HepG2 (cell line): Measurements from ENCODE around the gene CLCNKA. TPM values are rescaled to one million over a fixed set of nuclear protein-coding genes. Genes with fewer than 3 reads are reported as not detected.

Source experiments
- AHR ChIP-seq: IDR thresholded peaks from 2 replicates; pipeline ENCODE4 v1.6.1; 2018; ENCODE audit warnings: missing genetic modification reagents, missing compliant biosample characterization
- BCL6 ChIP-seq: IDR thresholded peaks from 2 replicates; pipeline ENCODE4 v1.6.1; 2016; ENCODE audit warnings: missing genetic modification reagents, missing compliant biosample characterization
- CBX5 ChIP-seq: sonication (generic); formaldehyde crosslinking; IDR thresholded peaks from 2 replicates; pipeline ENCODE4 v1.4.0; 2020; ENCODE audit warnings: missing genetic modification reagents, borderline replicate concordance
- CHD4 ChIP-seq: fragments of 200-600 bp; sonication (generic); IDR thresholded peaks from 2 replicates; pipeline ENCODE4 v1.7.0; 2017; ENCODE audit warnings: mild to moderate bottlenecking, low read length, borderline replicate concordance
- ERF ChIP-seq: IDR thresholded peaks from 2 replicates; pipeline ENCODE4 v1.6.1; 2018; ENCODE audit warnings: missing biosample characterization, missing genetic modification reagents
- FOXA3 ChIP-seq: IDR thresholded peaks from 2 replicates; pipeline ENCODE4 v1.6.1; 2016; ENCODE audit warnings: missing genetic modification reagents, missing compliant biosample characterization
- FOXO1 ChIP-seq: sonication (generic); formaldehyde crosslinking; IDR thresholded peaks from 2 replicates; pipeline ENCODE4 v1.4.0; 2020; ENCODE audit warnings: missing genetic modification reagents
- HIC2 ChIP-seq: sonication (generic); formaldehyde crosslinking; IDR thresholded peaks from 2 replicates; pipeline ENCODE4 v1.9.0; 2022; ENCODE audit warnings: low read depth, missing genetic modification reagents
- HOMEZ ChIP-seq: IDR thresholded peaks from 2 replicates; pipeline ENCODE4 v1.6.1; 2016; ENCODE audit warnings: low read depth
- IRX3 ChIP-seq: sonication (generic); formaldehyde crosslinking; IDR thresholded peaks from 2 replicates; pipeline ENCODE4 v1.8.1; 2023; ENCODE audit warnings: mild to moderate bottlenecking, low read depth, missing genetic modification reagents, borderline replicate concordance
- KDM2A ChIP-seq: sonication (generic); formaldehyde crosslinking; IDR thresholded peaks from 2 replicates; pipeline ENCODE4 v1.4.0; 2020; ENCODE audit warnings: low read depth, missing genetic modification reagents, borderline replicate concordance
- KDM5A ChIP-seq: fragments of 200-600 bp; sonication (generic); IDR thresholded peaks from 2 replicates; pipeline ENCODE4 v1.7.0; 2018; ENCODE audit warnings: antibody characterized with exemption, mild to moderate bottlenecking, low read length, borderline replicate concordance
- LBX2 ChIP-seq: sonication (generic); formaldehyde crosslinking; IDR thresholded peaks from 2 replicates; pipeline ENCODE4 v1.5.0; 2020; ENCODE audit warnings: missing genetic modification reagents, mild to moderate bottlenecking, borderline replicate concordance
- MAFK ChIP-seq, 2 experiments: IDR thresholded peaks in 1 of 2; conservative IDR thresholded peaks in 1 of 2; 2 replicates each; pipeline ENCODE4 v1.6.1; 2011; ENCODE audit warnings: improper control_type of control experiment in 2 of 2, low read length in 2 of 2
- MXD1 ChIP-seq: sonication (generic); formaldehyde crosslinking; IDR thresholded peaks from 2 replicates; pipeline ENCODE4 v1.4.0; 2020; ENCODE audit warnings: mild to moderate bottlenecking, missing genetic modification reagents
- NFYB ChIP-seq: sonication (generic); formaldehyde crosslinking; IDR thresholded peaks from 2 replicates; pipeline ENCODE4 v1.4.0; 2020; ENCODE audit warnings: missing genetic modification reagents
- NFYC ChIP-seq: IDR thresholded peaks from 2 replicates; pipeline ENCODE4 v1.6.1; 2016; ENCODE audit warnings: missing genetic modification reagents, missing compliant biosample characterization
- SAP130 ChIP-seq: IDR thresholded peaks from 2 replicates; pipeline ENCODE4 v1.6.1; 2016; ENCODE audit warnings: low read depth
- SMARCC2 ChIP-seq: fragments of 450-650 bp; IDR thresholded peaks from 2 replicates; pipeline ENCODE4 v1.6.1; 2017; ENCODE audit warnings: antibody characterized with exemption, mild to moderate bottlenecking
- SUZ12 ChIP-seq: fragments of 150-350 bp; IDR thresholded peaks from 2 replicates; pipeline ENCODE4 v1.6.1; 2014; ENCODE audit warnings: low read depth, low read length
- TCF7 ChIP-seq: sonication (generic); IDR thresholded peaks from 2 replicates; pipeline ENCODE4 v1.6.1; 2016; ENCODE audit warnings: antibody characterized with exemption, low read depth
- TGIF2 ChIP-seq: IDR thresholded peaks from 2 replicates; pipeline ENCODE4 v1.6.1; 2016; ENCODE audit warnings: control low read depth, missing compliant biosample characterization
- YEATS4 ChIP-seq: sonication (generic); formaldehyde crosslinking; IDR thresholded peaks from 2 replicates; pipeline ENCODE4 v1.4.0; 2020; ENCODE audit warnings: missing genetic modification reagents, borderline replicate concordance
- ZFP36L1 ChIP-seq: sonication (generic); formaldehyde crosslinking; IDR thresholded peaks from 2 replicates; pipeline ENCODE4 v1.8.0; 2022; ENCODE audit warnings: mild to moderate bottlenecking, missing genetic modification reagents, moderate library complexity
- ZNF296 ChIP-seq: sonication (generic); formaldehyde crosslinking; conservative IDR thresholded peaks from 2 replicates; pipeline ENCODE4 v1.5.0; 2020; ENCODE audit warnings: mild to moderate bottlenecking, missing genetic modification reagents
- ZNF468 ChIP-seq: sonication (generic); formaldehyde crosslinking; IDR thresholded peaks from 2 replicates; pipeline ENCODE4 v1.8.0; 2022; ENCODE audit warnings: mild to moderate bottlenecking, moderate library complexity, missing genetic modification reagents
- ZNF652 ChIP-seq: IDR thresholded peaks from 2 replicates; pipeline ENCODE4 v1.6.1; 2016; ENCODE audit warnings: low read depth, borderline replicate concordance
- ZNF777 ChIP-seq: sonication (generic); formaldehyde crosslinking; IDR thresholded peaks from 2 replicates; pipeline ENCODE4 v1.4.0; 2020; ENCODE audit warnings: missing genetic modification reagents
- polyA plus RNA-seq, 8 experiments: library from polyadenylated mRNA; depleted of rRNA in 3 of 8; stranded (reverse) in 7 of 8; unstranded in 1 of 8; fragments of >200 nt; fragmentation: Illumina TruSeq in 4 of 8; extraction: Trizol in 4 of 8; gene quantifications; 2 replicates each; pipeline versions ENCODE4 v1.2.1 to v1.2.3, GENCODE V29; 2011 to 2016; ENCODE audit warnings: low read depth in 4 of 8, missing spikeins in 1 of 8, mixed read lengths in 1 of 8; ENCODE audit not compliant: insufficient read depth in 1 of 8
- total RNA-seq, 5 experiments: library from RNA; depleted of rRNA; stranded (reverse); fragments of >200 nt; fragmentation: Illumina TruSeq; extraction: Trizol; gene quantifications; 2 replicates each; pipeline ENCODE4 v1.2.3, GENCODE V29; 2016; ENCODE audit warnings: low read depth in 1 of 5

Gene CLCNKA
- total and polyA plus RNA-seq, 2 of the 13 experiments (the other 11 are each of a cell fraction or from before 2014, with no cell fraction given): 0.03 TPM; not detected in 1

- TF ChIP-seq AHR (CRISPR knock-in tag) (0 out of 2 replicates have a peak, but pooled peaks have one; percentile 50), FOXA3 (CRISPR knock-in tag) (peak; percentile 31; the same call in 1 of the 2 replicates), IRX3 (CRISPR knock-in tag) (no peak), SAP130 (CRISPR knock-in tag) (peak; percentile 18; the same call in 1 of the 2 replicates), ZNF296 (no peak), SUZ12 (no peak), MXD1 (CRISPR knock-in tag) (no peak), CHD4 (no peak), ERF (no peak), ZFP36L1 (no peak), KDM5A (no peak), FOXO1 (CRISPR knock-in tag) (peak; percentile 46), NFYC (CRISPR knock-in tag) (no peak), BCL6 (0 out of 2 replicates have a peak, but pooled peaks have one; percentile 39), CBX5 (CRISPR knock-in tag) (0 out of 2 replicates have a peak, but pooled peaks have one; percentile 28), LBX2 (CRISPR knock-in tag) (no peak), TGIF2 (peak; percentile 61; the same call in 1 of the 2 replicates), SMARCC2 (no peak), ZNF777 (CRISPR knock-in tag) (0 out of 2 replicates have a peak, but pooled peaks have one; percentile 24), HIC2 (no peak), ZNF652 (no peak), TCF7 (no peak), ZNF468 (CRISPR knock-in tag) (no peak), MAFK (conservative IDR thresholded peaks at IDR 0.05 in 1 of 2, IDR thresholded peaks at IDR 0.05 in 1 of 2; ENCODE audit: low read length in 2 of 2) (no peak), KDM2A (CRISPR knock-in tag) (peak; percentile 67; the same call in 1 of the 2 replicates), NFYB (CRISPR knock-in tag) (no peak), YEATS4 (CRISPR knock-in tag) (no peak), HOMEZ (CRISPR knock-in tag) (no peak)
Measured at GRCh38 chr1:16078925-16079656, 57.3 kb downstream of the CLCNKA start (continued).
